ENCODE data around the gene COTL1. TPM values are rescaled to one million over a fixed set of nuclear protein-coding genes. Genes with fewer than 3 reads are reported as not detected.

The COTL1 gene
- total and polyA plus RNA-seq, 9 of the 15 experiments (the other 6 are each of a cell fraction or from before 2014, with no cell fraction given) = 27.7 to 185 (median 72.5) TPM

- TF ChIP-seq TEAD2 (tag; IDR thresholded peaks at IDR 0.05) = no peak
- TF ChIP-seq MTA3 (IDR thresholded peaks at IDR 0.05; ENCODE audit: borderline replicate concordance) = no peak; the same call in 1 of the 2 replicates
- TF ChIP-seq CHD1 (IDR thresholded peaks at IDR 0.05; ENCODE audit: low read length) = peak; percentile 56
- TF ChIP-seq ZNF23 (CRISPR knock-in tag; IDR thresholded peaks at IDR 0.05) = no peak
- TF ChIP-seq CUX1 (CRISPR knock-in tag; IDR thresholded peaks at IDR 0.05) = peak; percentile 29; the same call in 1 of the 2 replicates
- TF ChIP-seq SMARCB1 (IDR thresholded peaks at IDR 0.05; ENCODE audit: insufficient read length, low read depth) = no peak
- TF ChIP-seq PRDM10 (IDR thresholded peaks at IDR 0.05; ENCODE audit: partially characterized antibody) = peak; percentile 8
- TF ChIP-seq JUND (IDR thresholded peaks at IDR 0.05; ENCODE audit: borderline replicate concordance, low read depth, low read length) = peak; percentile 20; the same call in 1 of the 2 replicates
- no peak for TF ChIP-seq JUND (tag; IDR thresholded peaks at IDR 0.05; ENCODE audit: borderline replicate concordance, low read depth, low read length)
- peak; percentile 67 for TF ChIP-seq ZNF592 (IDR thresholded peaks at IDR 0.05)
- TF ChIP-seq THRAP3 (IDR thresholded peaks at IDR 0.05; ENCODE audit: borderline replicate concordance) = peak; percentile 51; the same call in 1 of the 2 replicates
These were observed 17.3 kb downstream of the COTL1 start (continued) for GRCh38 chr16:84600343-84601229.

Data from K562 (cell line).